Neural crest cell (in vitro differentiated cells): ENCODE measurements around the gene KIDINS220. TPM values are rescaled to one million over a fixed set of nuclear protein-coding genes. Genes with fewer than 3 reads are reported as not detected.

Experiments used
- DNase-seq: peaks from one replicate; pipeline ENCODE4 v3.0.0; 2021; ENCODE audit warnings: low read depth, mixed read lengths, low spot score
- H3K27ac Mint-ChIP-seq: one replicate; pipeline ENCODE4 v1.8.0; 2021; ENCODE audit warnings: mild to moderate bottlenecking, mixed read lengths; ENCODE audit not compliant: unreplicated experiment
- H3K27me3 Mint-ChIP-seq: 2 replicates; pipeline ENCODE4 v1.8.0; 2021; ENCODE audit warnings: low read depth, mild to moderate bottlenecking, mixed read lengths
- H3K36me3 Mint-ChIP-seq: 2 replicates; pipeline ENCODE4 v1.8.0; 2021; ENCODE audit warnings: low read depth, mild to moderate bottlenecking, mixed read lengths
- H3K4me1 Mint-ChIP-seq: 2 replicates; pipeline ENCODE4 v1.8.0; 2021; ENCODE audit warnings: mixed read lengths
- H3K4me3 Mint-ChIP-seq: one replicate; pipeline ENCODE4 v1.8.0; 2021; ENCODE audit warnings: mild to moderate bottlenecking, mixed read lengths
- H3K9me3 Mint-ChIP-seq: 2 replicates; pipeline ENCODE4 v1.8.0; 2021; ENCODE audit warnings: mixed read lengths
- CTCF ChIP-seq: fragments of 200-600 bp; sonication (generic); conservative IDR thresholded peaks from 2 replicates; pipeline ENCODE4 v1.5.0; 2021; ENCODE audit warnings: antibody characterized with exemption, mild to moderate bottlenecking
- total RNA-seq: library from RNA; stranded (reverse); gene quantifications from 2 replicates; pipeline ENCODE4 v1.2.1, GENCODE V29; 2021

KIDINS220 gene
- total RNA-seq, 1 donor from 2014 or later, result 61.1 TPM

- no peak for DNase-seq
- no peak for TF ChIP-seq CTCF
- H3K27me3 Mint-ChIP-seq, result no peaks in the 10 kb centered on the region
- H3K27ac Mint-ChIP-seq, result no peak overlapping the region
- no peaks in the 10 kb centered on the region for H3K9me3 Mint-ChIP-seq
- H3K36me3 Mint-ChIP-seq, result peaks cover 17% of the 10 kb centered on the region
- peaks cover 7% of the 10 kb centered on the region for H3K4me1 Mint-ChIP-seq
- no peak overlapping the region for H3K4me3 Mint-ChIP-seq
These were observed 33.6 kb downstream of the KIDINS220 start for GRCh38 chr2:8803658-8804379.

GRCh38 chr2:8802741-8803140, 34.7 kb downstream of the KIDINS220 start:
- Mint-ChIP-seq H3K4me1 (peaks cover 7% of the 10 kb centered on the region), H3K4me3 (no peak overlapping the region), H3K36me3 (peaks cover 20% of the 10 kb centered on the region), H3K9me3 (no peaks in the 10 kb centered on the region), H3K27me3 (no peaks in the 10 kb centered on the region), H3K27ac (no peak overlapping the region)
- peak; percentile 30 for TF ChIP-seq CTCF
- DNase-seq, result no peak

- no peaks in the 10 kb centered on the region for H3K9me3 Mint-ChIP-seq
- H3K4me1 Mint-ChIP-seq, result peaks cover 7% of the 10 kb centered on the region
- TF ChIP-seq CTCF, result no peak
- H3K36me3 Mint-ChIP-seq, result peaks cover 17% of the 10 kb centered on the region
- no peaks in the 10 kb centered on the region for H3K27me3 Mint-ChIP-seq
- H3K4me3 Mint-ChIP-seq, result no peak overlapping the region
- no peak overlapping the region for H3K27ac Mint-ChIP-seq
- DNase-seq, result no peak
These were observed 36.6 kb downstream of the KIDINS220 start for GRCh38 chr2:8800821-8801220.

- Mint-ChIP-seq H3K4me1 (peaks cover 7% of the 10 kb centered on the region), H3K36me3 (peaks cover 16% of the 10 kb centered on the region), H3K27me3 (no peaks in the 10 kb centered on the region), H3K4me3 (no peak overlapping the region), H3K9me3 (no peaks in the 10 kb centered on the region), H3K27ac (no peak overlapping the region)
- DNase-seq, result no peak
- no peak for TF ChIP-seq CTCF
These were observed 37.2 kb downstream of the KIDINS220 start for GRCh38 chr2:8800218-8800617.

GRCh38 chr2:8799004-8799403, 38.4 kb downstream of the KIDINS220 start:
- Mint-ChIP-seq H3K9me3 (no peaks in the 10 kb centered on the region), H3K27me3 (no peaks in the 10 kb centered on the region), H3K27ac (no peak overlapping the region), H3K36me3 (peaks cover 21% of the 10 kb centered on the region), H3K4me1 (peaks cover 7% of the 10 kb centered on the region), H3K4me3 (no peak overlapping the region)
- TF ChIP-seq CTCF, result no peak
- no peak for DNase-seq
